Measurements from ENCODE around the gene FASN. TPM values are rescaled to one million over a fixed set of nuclear protein-coding genes. Genes with fewer than 3 reads are reported as not detected.

FASN gene
- total and polyA plus RNA-seq, 2 donors (not counting 1 experiment from before 2014, with no cell fraction given): 36.8 to 242 TPM

GRCh38 chr17:82053556-82054263 is 44.3 kb downstream of the FASN start:
- Histone ChIP-seq H4K20me1 (ENCODE audit: control insufficient read depth, extremely low read depth, insufficient read depth, low read length) (no peaks in the 10 kb centered on the region), H3K9ac (ENCODE audit: insufficient read depth, low read length) (no peak overlapping the region), H3K9me3 (ENCODE audit: control insufficient read depth, insufficient read depth, low read depth, low read length) (no peaks in the 10 kb centered on the region), H3K79me2 (ENCODE audit: control insufficient read depth, insufficient read depth, low read length) (peaks cover 21% of the 10 kb centered on the region), H3K4me3 (replicated peaks in 1 of 4; ENCODE audit: control extremely low read depth in 1 of 4, insufficient read depth in 1 of 4, low read depth in 3 of 4, low read length in 4 of 4) (peak overlapping the region in 1 of 4 experiments; percentile 80), H3K27ac (ENCODE audit: insufficient read depth, low read length) (no peak overlapping the region), H3K36me3 (ENCODE audit: control insufficient read depth, insufficient read depth, low read length) (peaks cover 47% of the 10 kb centered on the region), H3K27me3 (ENCODE audit: control insufficient read depth, insufficient read depth, low read length) (no peaks in the 10 kb centered on the region), H3K4me1 (ENCODE audit: control insufficient read depth, extremely low read depth, insufficient read depth, low read length) (peaks cover 7% of the 10 kb centered on the region), H2AFZ (ENCODE audit: low read length) (no peak overlapping the region), H3K4me2 (ENCODE audit: extremely low read depth, insufficient read depth, low read length) (no peak overlapping the region)
- DNase-seq (ENCODE audit: low read depth in 2 of 2): no peak
- TF ChIP-seq CTCF (conservative IDR thresholded peaks at IDR 0.05 in 1 of 2, IDR thresholded peaks at IDR 0.05 in 1 of 2; ENCODE audit: low read depth in 1 of 2, low read length in 2 of 2) (no peak), EZH2 (IDR thresholded peaks at IDR 0.05; ENCODE audit: low read length, missing control alignments) (no peak)

GRCh38 chr17:82053130-82053529 is 44.9 kb downstream of the FASN start:
- TF ChIP-seq EZH2 (IDR thresholded peaks at IDR 0.05; ENCODE audit: low read length, missing control alignments) (no peak), CTCF (conservative IDR thresholded peaks at IDR 0.05 in 1 of 2, IDR thresholded peaks at IDR 0.05 in 1 of 2; ENCODE audit: low read depth in 1 of 2, low read length in 2 of 2) (no peak)
- no peak overlapping the region for H3K27ac ChIP-seq (ENCODE audit: insufficient read depth, low read length)
- H3K9me3 ChIP-seq (ENCODE audit: control insufficient read depth, insufficient read depth, low read depth, low read length): no peaks in the 10 kb centered on the region
- no peak overlapping the region for H2AFZ ChIP-seq (ENCODE audit: low read length)
- peak overlapping the region; percentile 92 for H3K4me2 ChIP-seq (ENCODE audit: extremely low read depth, insufficient read depth, low read length)
- H3K4me3 ChIP-seq (replicated peaks in 1 of 4; ENCODE audit: control extremely low read depth in 1 of 4, insufficient read depth in 1 of 4, low read depth in 3 of 4, low read length in 4 of 4): peak overlapping the region; percentile 72 to 88 (median 82)
- H3K4me1 ChIP-seq (ENCODE audit: control insufficient read depth, extremely low read depth, insufficient read depth, low read length): peaks cover 7% of the 10 kb centered on the region
- no peak overlapping the region for H3K9ac ChIP-seq (ENCODE audit: insufficient read depth, low read length)
- no peak for DNase-seq (ENCODE audit: low read depth in 2 of 2)
- H3K27me3 ChIP-seq (ENCODE audit: control insufficient read depth, insufficient read depth, low read length): no peaks in the 10 kb centered on the region
- no peaks in the 10 kb centered on the region for H4K20me1 ChIP-seq (ENCODE audit: control insufficient read depth, extremely low read depth, insufficient read depth, low read length)
- H3K79me2 ChIP-seq (ENCODE audit: control insufficient read depth, insufficient read depth, low read length): peaks cover 21% of the 10 kb centered on the region
- H3K36me3 ChIP-seq (ENCODE audit: control insufficient read depth, insufficient read depth, low read length): peaks cover 47% of the 10 kb centered on the region

DNA sequence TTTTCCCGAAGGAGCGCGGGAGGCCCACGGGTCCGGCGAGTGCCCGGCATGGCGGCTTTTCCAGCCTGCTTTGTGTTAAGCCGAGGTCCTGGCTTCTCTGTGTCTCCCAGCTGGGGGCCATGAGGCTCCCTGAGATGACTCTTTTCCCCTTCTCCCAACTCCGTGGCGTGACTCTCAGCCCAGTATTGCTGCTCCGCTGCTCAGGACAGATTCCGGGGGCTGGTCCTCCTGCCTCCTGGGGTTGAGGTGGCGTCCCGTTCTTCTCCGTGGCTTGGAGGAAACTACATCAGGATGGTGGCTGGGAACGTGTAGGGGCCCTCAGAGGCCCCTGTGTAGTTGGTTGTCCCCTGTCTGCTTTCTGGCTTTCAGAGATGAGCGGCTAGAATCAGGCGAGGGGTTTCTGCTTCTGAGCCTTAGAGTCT is 45.4 kb downstream of the FASN start:
- Histone ChIP-seq H3K27me3 (ENCODE audit: control insufficient read depth, insufficient read depth, low read length) (no peaks in the 10 kb centered on the region), H3K79me2 (ENCODE audit: control insufficient read depth, insufficient read depth, low read length) (peaks cover 21% of the 10 kb centered on the region), H3K9ac (ENCODE audit: insufficient read depth, low read length) (peak overlapping the region; percentile 80), H3K4me2 (ENCODE audit: extremely low read depth, insufficient read depth, low read length) (peak overlapping the region; percentile 92), H3K36me3 (ENCODE audit: control insufficient read depth, insufficient read depth, low read length) (peaks cover 48% of the 10 kb centered on the region), H3K4me1 (ENCODE audit: control insufficient read depth, extremely low read depth, insufficient read depth, low read length) (peaks cover 7% of the 10 kb centered on the region), H3K9me3 (ENCODE audit: control insufficient read depth, insufficient read depth, low read depth, low read length) (no peaks in the 10 kb centered on the region), H3K4me3 (replicated peaks in 1 of 4; ENCODE audit: control extremely low read depth in 1 of 4, insufficient read depth in 1 of 4, low read depth in 3 of 4, low read length in 4 of 4) (peak overlapping the region; percentile 72 to 88 (median 82)), H4K20me1 (ENCODE audit: control insufficient read depth, extremely low read depth, insufficient read depth, low read length) (no peaks in the 10 kb centered on the region), H3K27ac (ENCODE audit: insufficient read depth, low read length) (peak overlapping the region; percentile 47), H2AFZ (ENCODE audit: low read length) (no peak overlapping the region)
- no peak for DNase-seq (ENCODE audit: low read depth in 2 of 2)
- no peak for TF ChIP-seq CTCF (conservative IDR thresholded peaks at IDR 0.05 in 1 of 2, IDR thresholded peaks at IDR 0.05 in 1 of 2; ENCODE audit: low read depth in 1 of 2, low read length in 2 of 2)
- TF ChIP-seq EZH2 (IDR thresholded peaks at IDR 0.05; ENCODE audit: low read length, missing control alignments): no peak
